ENCODE results near the gene PNPLA2.

The PNPLA2 gene

DNA sequence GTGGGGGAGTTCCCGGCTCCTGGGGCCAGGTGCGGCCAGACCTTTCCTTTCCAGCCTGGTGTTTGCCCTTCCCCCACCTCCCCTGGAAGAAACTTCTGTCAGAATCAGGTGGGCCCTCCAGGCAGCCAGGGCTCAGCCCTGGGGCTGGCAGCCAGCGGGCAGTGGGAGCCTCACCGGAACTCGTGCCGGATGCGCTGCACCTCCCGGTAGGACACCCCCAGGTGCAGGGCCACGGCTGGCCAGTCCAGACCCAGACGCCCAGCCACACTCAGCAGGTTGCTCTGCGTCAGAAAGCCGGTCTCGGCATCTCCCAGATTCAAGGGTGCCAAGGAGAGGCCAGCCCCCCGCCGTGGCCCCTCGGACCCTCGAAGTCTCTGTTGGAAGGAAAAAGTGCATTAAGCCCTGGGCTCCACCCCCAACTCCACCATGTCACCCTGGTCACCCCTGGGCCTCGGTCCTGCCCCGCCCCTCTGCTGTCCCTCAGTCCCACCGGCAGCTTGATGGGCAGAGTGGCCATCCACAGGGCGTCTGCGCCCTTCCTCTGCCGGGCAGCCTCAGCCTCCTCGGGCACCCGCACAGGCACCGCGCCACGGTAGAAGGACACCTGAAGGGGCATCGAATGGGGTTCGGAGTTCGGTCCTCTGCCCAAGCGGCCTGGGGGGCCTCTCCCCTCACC lies 18.9 kb upstream of the PNPLA2 start:
- Histone ChIP-seq H3K27ac (ENCODE audit: low read depth, low read length) (no peak overlapping the region), H3K9ac (ENCODE audit: low read length in 5 of 5) (no peak overlapping the region), H3K4me1 (ENCODE audit: control insufficient read depth in 5 of 5, insufficient read depth in 5 of 5, low read length in 5 of 5) (peaks cover 1 to 45% (median 43%) of the 10 kb centered on the region in 5 donors)

GRCh38 chr11:800473-800872 lies 18.2 kb upstream of the PNPLA2 start:
- H3K4me3 ChIP-seq (ENCODE audit: low read depth in 1 of 5, low read length in 5 of 5) = no peak overlapping the region
- peaks cover 0 to 44% (median 23%) of the 10 kb centered on the region in 5 donors for H3K36me3 ChIP-seq (ENCODE audit: control insufficient read depth in 5 of 5, insufficient read depth in 5 of 5, low read length in 5 of 5)
- H3K4me1 ChIP-seq (ENCODE audit: control insufficient read depth in 5 of 5, insufficient read depth in 5 of 5, low read length in 5 of 5) = peaks cover 1 to 41% (median 39%) of the 10 kb centered on the region in 5 donors
- H3K9me3 ChIP-seq (ENCODE audit: control insufficient read depth in 5 of 5, low read length in 5 of 5) = no peaks in the 10 kb centered on the region
- no peak overlapping the region for H3K27ac ChIP-seq (ENCODE audit: low read depth, low read length)
- no peaks in the 10 kb centered on the region for H3K27me3 ChIP-seq (ENCODE audit: control insufficient read depth in 5 of 5, insufficient read depth in 4 of 5, low read length in 5 of 5)
- H3K9ac ChIP-seq (ENCODE audit: low read length in 5 of 5) = no peak overlapping the region

More for the DNA sequence above, 18.9 kb upstream of the PNPLA2 start:
- H3K4me3 ChIP-seq (ENCODE audit: low read depth in 1 of 5, low read length in 5 of 5) = no peak overlapping the region
- H3K36me3 ChIP-seq (ENCODE audit: control insufficient read depth in 5 of 5, insufficient read depth in 5 of 5, low read length in 5 of 5) = peaks cover 0 to 44% (median 23%) of the 10 kb centered on the region in 5 donors
- no peaks in the 10 kb centered on the region for H3K9me3 ChIP-seq (ENCODE audit: control insufficient read depth in 5 of 5, low read length in 5 of 5)
- H3K27me3 ChIP-seq (ENCODE audit: control insufficient read depth in 5 of 5, insufficient read depth in 4 of 5, low read length in 5 of 5) = no peaks in the 10 kb centered on the region

DNA sequence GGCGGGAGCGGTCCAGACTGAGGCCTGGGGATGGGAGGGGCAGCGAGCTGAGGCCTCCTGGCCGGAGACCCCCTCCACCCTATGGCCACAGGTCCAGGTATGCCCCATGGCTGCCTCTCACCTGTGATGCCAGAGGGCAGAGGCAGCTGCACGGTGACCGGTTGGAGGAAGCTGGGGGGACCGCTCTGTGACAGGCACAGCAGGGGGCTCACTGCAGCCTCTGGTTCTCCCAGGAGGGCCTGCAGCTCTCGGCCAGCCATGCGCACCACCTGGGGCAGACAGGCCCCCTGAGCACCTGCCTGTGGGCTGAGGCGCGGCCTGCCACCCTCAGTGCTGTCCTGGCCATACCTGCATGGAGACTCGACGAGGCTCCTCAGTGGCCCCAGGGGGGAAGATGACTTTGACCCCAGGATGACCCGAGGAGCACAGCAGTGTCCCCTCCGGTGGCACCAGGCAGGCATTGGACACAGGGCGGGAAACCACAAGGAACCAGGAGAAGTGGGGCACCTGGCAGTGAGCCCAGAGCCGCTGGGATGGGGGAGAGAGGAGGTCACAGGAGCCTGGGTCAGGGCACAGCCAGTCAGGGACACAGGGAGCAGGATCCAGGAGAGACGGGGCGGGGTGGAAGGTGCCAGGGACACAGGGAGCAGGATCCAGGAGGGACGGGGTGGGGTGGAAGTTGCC lies 17.5 kb upstream of the PNPLA2 start:
- H3K36me3 ChIP-seq (ENCODE audit: control insufficient read depth in 5 of 5, insufficient read depth in 5 of 5, low read length in 5 of 5) = peaks cover 0 to 44% (median 23%) of the 10 kb centered on the region in 5 donors
- H3K9ac ChIP-seq (ENCODE audit: low read length in 5 of 5) = no peak overlapping the region
- no peak overlapping the region for H3K27ac ChIP-seq (ENCODE audit: low read depth, low read length)
- no peaks in the 10 kb centered on the region for H3K27me3 ChIP-seq (ENCODE audit: control insufficient read depth in 5 of 5, insufficient read depth in 4 of 5, low read length in 5 of 5)
- peaks cover 1 to 37% (median 34%) of the 10 kb centered on the region in 5 donors for H3K4me1 ChIP-seq (ENCODE audit: control insufficient read depth in 5 of 5, insufficient read depth in 5 of 5, low read length in 5 of 5)
- H3K4me3 ChIP-seq (ENCODE audit: low read depth in 1 of 5, low read length in 5 of 5) = no peak overlapping the region
- no peaks in the 10 kb centered on the region for H3K9me3 ChIP-seq (ENCODE audit: control insufficient read depth in 5 of 5, low read length in 5 of 5)

DNA sequence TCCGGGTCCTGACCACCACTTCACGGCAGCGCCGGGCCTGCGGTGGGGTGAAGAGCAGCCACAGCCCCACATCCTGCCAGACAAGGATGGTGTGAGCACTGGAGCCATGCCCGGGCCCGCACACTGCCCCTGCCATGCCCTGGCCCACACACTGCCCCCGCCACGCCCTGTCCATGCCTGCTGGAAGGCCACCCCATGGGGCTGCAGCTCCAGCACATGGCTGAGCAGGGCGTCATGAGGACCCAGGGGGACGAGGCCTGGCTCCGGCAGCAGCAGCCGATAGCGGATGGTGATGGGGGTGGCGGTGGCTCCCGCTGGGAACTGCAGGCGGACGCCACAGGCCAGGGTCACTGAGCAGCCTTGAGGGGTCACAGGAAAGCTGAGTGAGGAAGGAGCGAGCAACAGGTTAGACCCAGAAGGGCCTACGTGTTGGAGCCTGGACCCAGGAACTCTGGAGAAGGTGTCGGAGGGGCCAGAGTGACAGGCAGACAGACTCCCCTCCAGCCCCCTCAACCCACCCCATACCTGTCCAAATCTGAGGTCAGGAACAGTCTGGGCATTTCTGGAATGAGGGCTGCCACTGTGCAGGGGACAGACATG lies 16.6 kb upstream of the PNPLA2 start:
- no peak overlapping the region for H3K4me3 ChIP-seq (ENCODE audit: low read depth in 1 of 5, low read length in 5 of 5)
- peaks cover 0 to 44% (median 23%) of the 10 kb centered on the region in 5 donors for H3K36me3 ChIP-seq (ENCODE audit: control insufficient read depth in 5 of 5, insufficient read depth in 5 of 5, low read length in 5 of 5)
- no peaks in the 10 kb centered on the region for H3K9me3 ChIP-seq (ENCODE audit: control insufficient read depth in 5 of 5, low read length in 5 of 5)
- peaks cover 0 to 28% (median 25%) of the 10 kb centered on the region in 5 donors for H3K4me1 ChIP-seq (ENCODE audit: control insufficient read depth in 5 of 5, insufficient read depth in 5 of 5, low read length in 5 of 5)
- no peaks in the 10 kb centered on the region for H3K27me3 ChIP-seq (ENCODE audit: control insufficient read depth in 5 of 5, insufficient read depth in 4 of 5, low read length in 5 of 5)
- H3K27ac ChIP-seq (ENCODE audit: low read depth, low read length) = no peak overlapping the region
- no peak overlapping the region for H3K9ac ChIP-seq (ENCODE audit: low read length in 5 of 5)

DNA sequence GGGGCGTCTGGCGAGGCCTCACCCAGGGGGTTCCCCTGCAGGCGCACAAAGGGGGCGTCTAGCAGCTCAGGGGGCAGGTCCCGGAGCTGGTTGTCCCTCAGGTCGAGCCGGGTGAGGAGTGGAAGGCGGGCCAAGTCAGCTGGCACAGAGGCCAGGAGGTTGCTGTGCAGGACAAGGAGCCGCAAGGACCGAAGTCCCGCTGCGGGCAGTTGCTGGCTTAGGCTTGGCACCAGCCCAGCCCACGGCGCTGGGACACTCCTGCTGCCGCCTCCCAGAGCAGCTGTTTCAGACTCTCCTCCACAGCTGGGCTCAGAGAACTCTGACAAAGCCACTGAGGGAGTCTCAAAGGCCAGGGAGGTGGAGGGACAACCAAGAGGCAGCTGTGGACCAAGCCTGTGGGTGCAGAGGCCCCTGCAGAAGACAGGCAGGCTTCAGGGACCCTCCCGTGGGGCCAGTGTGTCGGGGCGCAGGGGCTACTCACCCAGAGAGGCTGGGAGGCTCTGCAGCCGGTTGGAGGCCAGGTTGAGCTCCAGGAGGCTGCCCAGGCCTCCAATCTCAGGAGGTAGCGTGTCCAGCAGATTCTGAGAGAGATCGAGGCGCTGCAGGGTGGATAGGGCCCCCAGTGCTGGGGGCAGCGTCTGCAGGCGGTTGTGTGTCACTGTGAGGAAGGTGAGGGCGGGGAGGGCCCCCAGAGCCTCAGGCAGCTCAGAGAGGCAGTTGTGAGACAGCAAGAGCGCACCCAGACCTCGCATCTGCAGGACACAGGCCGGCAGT lies 15.8 kb upstream of the PNPLA2 start:
- peaks cover 0 to 20% (median 19%) of the 10 kb centered on the region in 5 donors for H3K4me1 ChIP-seq (ENCODE audit: control insufficient read depth in 5 of 5, insufficient read depth in 5 of 5, low read length in 5 of 5)
- H3K27me3 ChIP-seq (ENCODE audit: control insufficient read depth in 5 of 5, insufficient read depth in 4 of 5, low read length in 5 of 5) = no peaks in the 10 kb centered on the region
- no peak overlapping the region for H3K27ac ChIP-seq (ENCODE audit: low read depth, low read length)
- no peak overlapping the region for H3K9ac ChIP-seq (ENCODE audit: low read length in 5 of 5)
- no peaks in the 10 kb centered on the region for H3K9me3 ChIP-seq (ENCODE audit: control insufficient read depth in 5 of 5, low read length in 5 of 5)
- H3K36me3 ChIP-seq (ENCODE audit: control insufficient read depth in 5 of 5, insufficient read depth in 5 of 5, low read length in 5 of 5) = peaks cover 0 to 44% (median 23%) of the 10 kb centered on the region in 5 donors
- H3K4me3 ChIP-seq (ENCODE audit: low read depth in 1 of 5, low read length in 5 of 5) = no peak overlapping the region

DNA sequence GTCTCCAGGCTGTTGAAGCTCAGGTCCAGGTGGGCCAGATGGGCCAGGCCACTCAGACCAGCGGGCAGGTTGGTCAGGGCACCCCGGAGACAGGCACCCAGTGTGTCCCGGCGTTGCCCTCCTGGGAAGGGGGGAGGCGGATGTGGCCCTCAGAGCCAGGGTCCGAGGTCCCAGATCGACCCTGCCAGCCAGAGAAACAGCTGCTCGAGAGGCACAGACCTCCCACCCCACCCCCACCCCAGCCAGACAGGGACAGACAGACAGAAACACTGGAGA lies 15.3 kb upstream of the PNPLA2 start:
- Histone ChIP-seq H3K27ac (ENCODE audit: low read depth, low read length) (no peak overlapping the region), H3K4me3 (ENCODE audit: low read depth in 1 of 5, low read length in 5 of 5) (no peak overlapping the region), H3K9ac (ENCODE audit: low read length in 5 of 5) (no peak overlapping the region), H3K36me3 (ENCODE audit: control insufficient read depth in 5 of 5, insufficient read depth in 5 of 5, low read length in 5 of 5) (peaks cover 0 to 44% (median 23%) of the 10 kb centered on the region in 5 donors), H3K9me3 (ENCODE audit: control insufficient read depth in 5 of 5, low read length in 5 of 5) (no peaks in the 10 kb centered on the region), H3K27me3 (ENCODE audit: control insufficient read depth in 5 of 5, insufficient read depth in 4 of 5, low read length in 5 of 5) (no peaks in the 10 kb centered on the region), H3K4me1 (ENCODE audit: control insufficient read depth in 5 of 5, insufficient read depth in 5 of 5, low read length in 5 of 5) (peaks cover 0 to 20% (median 19%) of the 10 kb centered on the region in 5 donors)

GRCh38 chr11:803770-804598 lies 14.7 kb upstream of the PNPLA2 start:
- H3K36me3 ChIP-seq (ENCODE audit: control insufficient read depth in 5 of 5, insufficient read depth in 5 of 5, low read length in 5 of 5) = peaks cover 0 to 43% (median 23%) of the 10 kb centered on the region in 5 donors
- no peaks in the 10 kb centered on the region for H3K9me3 ChIP-seq (ENCODE audit: control insufficient read depth in 5 of 5, low read length in 5 of 5)
- H3K9ac ChIP-seq (ENCODE audit: low read length in 5 of 5) = peak overlapping the region in 3 of 5 donors; percentile 33 to 73 (median 64)
- peak overlapping the region in 3 of 5 donors; percentile 56 to 71 (median 63) for H3K4me3 ChIP-seq (ENCODE audit: low read depth in 1 of 5, low read length in 5 of 5)
- no peaks in the 10 kb centered on the region for H3K27me3 ChIP-seq (ENCODE audit: control insufficient read depth in 5 of 5, insufficient read depth in 4 of 5, low read length in 5 of 5)
- no peak overlapping the region for H3K27ac ChIP-seq (ENCODE audit: low read depth, low read length)
- H3K4me1 ChIP-seq (ENCODE audit: control insufficient read depth in 5 of 5, insufficient read depth in 5 of 5, low read length in 5 of 5) = peaks cover 2 to 25% (median 23%) of the 10 kb centered on the region in 5 donors

- Histone ChIP-seq H3K36me3 (ENCODE audit: control insufficient read depth in 5 of 5, insufficient read depth in 5 of 5, low read length in 5 of 5) (peaks cover 0 to 37% (median 21%) of the 10 kb centered on the region in 5 donors), H3K9me3 (ENCODE audit: control insufficient read depth in 5 of 5, low read length in 5 of 5) (no peaks in the 10 kb centered on the region), H3K4me1 (ENCODE audit: control insufficient read depth in 5 of 5, insufficient read depth in 5 of 5, low read length in 5 of 5) (peaks cover 2 to 27% (median 25%) of the 10 kb centered on the region in 5 donors), H3K27ac (ENCODE audit: low read depth, low read length) (no peak overlapping the region), H3K9ac (ENCODE audit: low read length in 5 of 5) (peak overlapping the region in 4 of 5 donors; percentile 33 to 73 (median 66)), H3K27me3 (ENCODE audit: control insufficient read depth in 5 of 5, insufficient read depth in 4 of 5, low read length in 5 of 5) (no peaks in the 10 kb centered on the region), H3K4me3 (ENCODE audit: low read depth in 1 of 5, low read length in 5 of 5) (peak overlapping the region; percentile 35 to 71 (median 56))
Observed at GRCh38 chr11:804599-804964, 14.1 kb upstream of the PNPLA2 start.
